ENCODE data around the gene SCN1A.

Gene SCN1A

DNA sequence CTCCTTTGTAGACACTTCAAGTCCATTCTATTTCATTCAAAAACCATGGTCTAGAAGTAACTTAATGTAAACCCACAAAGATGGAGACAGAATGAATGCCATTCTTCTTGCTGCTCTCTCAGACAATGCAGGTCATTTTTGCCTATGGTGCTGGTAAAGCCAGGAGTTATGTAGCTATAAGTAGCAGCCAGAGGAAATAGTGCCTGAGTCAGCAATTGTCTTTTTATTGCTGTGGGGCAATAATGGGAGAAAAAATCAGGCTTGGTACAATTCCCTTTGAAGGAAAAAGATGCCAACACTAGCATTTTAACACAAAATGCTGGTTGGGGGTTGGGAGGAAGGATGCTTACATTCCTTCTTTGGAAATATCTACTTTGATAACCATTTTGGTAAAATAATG is 43.5 kb downstream of the SCN1A start:
- Histone ChIP-seq H3K27me3 (ENCODE audit: insufficient read depth, poor library complexity, severe bottlenecking) (no peaks in the 10 kb centered on the region), H3K27ac (replicated peaks) (no peak overlapping the region), H3K4me3 (replicated peaks; ENCODE audit: insufficient read depth, low read length) (no peak overlapping the region)
- no peak for DNase-seq (ENCODE audit: low read depth in 1 of 2, low spot score in 1 of 2)
- TF ChIP-seq POLR2AphosphoS5 (IDR thresholded peaks at IDR 0.05; ENCODE audit: low read depth) (no peak), SPI1 (IDR thresholded peaks at IDR 0.05; ENCODE audit: borderline replicate concordance, low read depth) (no peak), GABPA (IDR thresholded peaks at IDR 0.05; ENCODE audit: low read depth) (no peak)
- TF ChIP-seq, protein P1, sequence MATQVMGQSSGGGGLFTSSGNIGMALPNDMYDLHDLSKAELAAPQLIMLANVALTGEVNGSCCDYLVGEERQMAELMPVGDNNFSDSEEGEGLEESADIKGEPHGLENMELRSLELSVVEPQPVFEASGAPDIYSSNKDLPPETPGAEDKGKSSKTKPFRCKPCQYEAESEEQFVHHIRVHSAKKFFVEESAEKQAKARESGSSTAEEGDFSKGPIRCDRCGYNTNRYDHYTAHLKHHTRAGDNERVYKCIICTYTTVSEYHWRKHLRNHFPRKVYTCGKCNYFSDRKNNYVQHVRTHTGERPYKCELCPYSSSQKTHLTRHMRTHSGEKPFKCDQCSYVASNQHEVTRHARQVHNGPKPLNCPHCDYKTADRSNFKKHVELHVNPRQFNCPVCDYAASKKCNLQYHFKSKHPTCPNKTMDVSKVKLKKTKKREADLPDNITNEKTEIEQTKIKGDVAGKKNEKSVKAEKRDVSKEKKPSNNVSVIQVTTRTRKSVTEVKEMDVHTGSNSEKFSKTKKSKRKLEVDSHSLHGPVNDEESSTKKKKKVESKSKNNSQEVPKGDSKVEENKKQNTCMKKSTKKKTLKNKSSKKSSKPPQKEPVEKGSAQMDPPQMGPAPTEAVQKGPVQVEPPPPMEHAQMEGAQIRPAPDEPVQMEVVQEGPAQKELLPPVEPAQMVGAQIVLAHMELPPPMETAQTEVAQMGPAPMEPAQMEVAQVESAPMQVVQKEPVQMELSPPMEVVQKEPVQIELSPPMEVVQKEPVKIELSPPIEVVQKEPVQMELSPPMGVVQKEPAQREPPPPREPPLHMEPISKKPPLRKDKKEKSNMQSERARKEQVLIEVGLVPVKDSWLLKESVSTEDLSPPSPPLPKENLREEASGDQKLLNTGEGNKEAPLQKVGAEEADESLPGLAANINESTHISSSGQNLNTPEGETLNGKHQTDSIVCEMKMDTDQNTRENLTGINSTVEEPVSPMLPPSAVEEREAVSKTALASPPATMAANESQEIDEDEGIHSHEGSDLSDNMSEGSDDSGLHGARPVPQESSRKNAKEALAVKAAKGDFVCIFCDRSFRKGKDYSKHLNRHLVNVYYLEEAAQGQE (IDR thresholded peaks at IDR 0.05; ENCODE audit: insufficient replicate concordance, low read depth), result no peak
- TF ChIP-seq, protein P2, sequence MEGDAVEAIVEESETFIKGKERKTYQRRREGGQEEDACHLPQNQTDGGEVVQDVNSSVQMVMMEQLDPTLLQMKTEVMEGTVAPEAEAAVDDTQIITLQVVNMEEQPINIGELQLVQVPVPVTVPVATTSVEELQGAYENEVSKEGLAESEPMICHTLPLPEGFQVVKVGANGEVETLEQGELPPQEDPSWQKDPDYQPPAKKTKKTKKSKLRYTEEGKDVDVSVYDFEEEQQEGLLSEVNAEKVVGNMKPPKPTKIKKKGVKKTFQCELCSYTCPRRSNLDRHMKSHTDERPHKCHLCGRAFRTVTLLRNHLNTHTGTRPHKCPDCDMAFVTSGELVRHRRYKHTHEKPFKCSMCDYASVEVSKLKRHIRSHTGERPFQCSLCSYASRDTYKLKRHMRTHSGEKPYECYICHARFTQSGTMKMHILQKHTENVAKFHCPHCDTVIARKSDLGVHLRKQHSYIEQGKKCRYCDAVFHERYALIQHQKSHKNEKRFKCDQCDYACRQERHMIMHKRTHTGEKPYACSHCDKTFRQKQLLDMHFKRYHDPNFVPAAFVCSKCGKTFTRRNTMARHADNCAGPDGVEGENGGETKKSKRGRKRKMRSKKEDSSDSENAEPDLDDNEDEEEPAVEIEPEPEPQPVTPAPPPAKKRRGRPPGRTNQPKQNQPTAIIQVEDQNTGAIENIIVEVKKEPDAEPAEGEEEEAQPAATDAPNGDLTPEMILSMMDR (IDR thresholded peaks at IDR 0.05; ENCODE audit: insufficient read depth, low read length), result no peak

DNA sequence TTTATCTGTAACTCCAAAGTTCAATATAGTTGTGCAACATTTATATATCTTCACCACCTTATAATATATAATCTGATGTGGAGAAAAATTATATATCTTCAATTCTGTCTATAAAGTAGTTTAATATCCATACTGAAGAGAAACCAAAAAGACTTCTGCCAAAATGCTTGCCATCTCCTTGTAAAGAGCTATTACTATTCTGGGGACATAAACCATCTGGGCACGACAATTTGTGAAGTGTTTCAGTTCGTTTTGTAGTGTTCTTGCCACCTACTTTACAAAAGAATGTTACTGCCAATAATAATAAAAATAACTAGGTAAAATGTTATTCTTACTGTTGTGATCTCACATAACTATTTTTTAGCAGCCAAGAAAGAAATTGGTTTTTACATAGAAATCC is 45.1 kb downstream of the SCN1A start:
- no peaks in the 10 kb centered on the region for H3K27me3 ChIP-seq (ENCODE audit: insufficient read depth, poor library complexity, severe bottlenecking)
- DNase-seq (ENCODE audit: low read depth in 1 of 2, low spot score in 1 of 2), result no peak
- no peak overlapping the region for H3K27ac ChIP-seq (replicated peaks)
- TF ChIP-seq POLR2AphosphoS5 (IDR thresholded peaks at IDR 0.05; ENCODE audit: low read depth) (no peak), GABPA (IDR thresholded peaks at IDR 0.05; ENCODE audit: low read depth) (no peak), SPI1 (IDR thresholded peaks at IDR 0.05; ENCODE audit: borderline replicate concordance, low read depth) (no peak)
- TF ChIP-seq, protein P1 (IDR thresholded peaks at IDR 0.05; ENCODE audit: insufficient replicate concordance, low read depth), result no peak
- no peak overlapping the region for H3K4me3 ChIP-seq (replicated peaks; ENCODE audit: insufficient read depth, low read length)

DNA sequence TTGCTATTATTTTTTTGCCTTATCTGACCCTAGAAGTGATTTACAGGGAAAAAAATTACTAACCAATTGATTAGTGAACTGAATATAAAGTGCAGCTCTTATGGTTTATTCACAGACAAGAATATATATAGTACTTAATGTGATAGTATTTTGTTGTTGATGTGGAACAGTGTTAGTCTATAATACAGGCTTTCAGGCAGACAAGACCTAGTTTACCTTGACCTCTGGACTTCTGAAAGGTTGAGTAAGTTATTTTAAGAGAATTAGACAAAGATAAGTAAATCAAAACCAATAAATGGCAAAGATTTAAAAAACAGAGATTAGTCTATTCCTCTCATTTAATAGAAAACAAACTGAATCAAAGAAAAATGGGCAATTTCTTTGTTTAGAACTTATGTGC is 46.0 kb downstream of the SCN1A start:
- TF ChIP-seq POLR2AphosphoS5 (IDR thresholded peaks at IDR 0.05; ENCODE audit: low read depth), result no peak
- TF ChIP-seq GABPA (IDR thresholded peaks at IDR 0.05; ENCODE audit: low read depth), result no peak
- TF ChIP-seq, protein P1 (IDR thresholded peaks at IDR 0.05; ENCODE audit: insufficient replicate concordance, low read depth), result no peak
- TF ChIP-seq, protein P2 (IDR thresholded peaks at IDR 0.05; ENCODE audit: insufficient read depth, low read length), result no peak
- TF ChIP-seq SPI1 (IDR thresholded peaks at IDR 0.05; ENCODE audit: borderline replicate concordance, low read depth), result no peak
- H3K27ac ChIP-seq (replicated peaks), result no peak overlapping the region
- DNase-seq (ENCODE audit: low read depth in 1 of 2, low spot score in 1 of 2), result no peak
- no peak overlapping the region for H3K4me3 ChIP-seq (replicated peaks; ENCODE audit: insufficient read depth, low read length)
- no peaks in the 10 kb centered on the region for H3K27me3 ChIP-seq (ENCODE audit: insufficient read depth, poor library complexity, severe bottlenecking)

All from HL-60 (cell line).